Breast epithelium (tissue), 4 donors: ENCODE data around the gene C3orf49. TPM values are rescaled to one million over a fixed set of nuclear protein-coding genes. Genes with fewer than 3 reads are reported as not detected.
A peak's percentile ranks its signal among the peaks of the same experiment; 100 is the strongest.

Experiments
- DNase-seq, 2 donors: peaks; one replicate each; pipeline ENCODE4 v3.0.0-alpha.2; 2019; ENCODE audit warnings: low spot score in 2 of 2
- H3K27ac ChIP-seq, 2 donors: fragments of 200-600 bp; sonication (generic) in 1 of 2; one replicate each; pipeline ENCODE4 v1.5.1; 2016 to 2019; ENCODE audit warnings: mild to moderate bottlenecking in 1 of 2
- H3K27me3 ChIP-seq, 2 donors: fragments of 200-600 bp; sonication (generic) in 1 of 2; one replicate each; pipeline versions ENCODE4 v1.5.1 to v1.6.0; 2017 to 2019; ENCODE audit warnings: control low read depth in 1 of 2, mild to moderate bottlenecking in 1 of 2
- H3K36me3 ChIP-seq: fragments of 200-600 bp; one replicate; pipeline ENCODE4 v1.5.1; 2019
- H3K4me1 ChIP-seq, 2 donors: fragments of 200-600 bp; sonication (generic); one replicate each; pipeline ENCODE4 v1.5.1; 2016 to 2019; ENCODE audit warnings: control low read depth in 1 of 2
- H3K4me3 ChIP-seq, 3 donors: fragments of 200-600 bp; sonication (generic); 1 replicate in 2 of 3; 2 replicates in 1 of 3; pipeline ENCODE4 v1.5.1; 2016 to 2019; ENCODE audit warnings: mild to moderate bottlenecking in 3 of 3, moderate library complexity in 2 of 3
- H3K9me3 ChIP-seq, 2 donors: fragments of 200-600 bp; sonication (generic) in 1 of 2; one replicate each; pipeline ENCODE4 v1.5.1; 2016 to 2019; ENCODE audit warnings: control low read depth in 1 of 2
- POLR2A ChIP-seq: fragments of 450-650 bp; IDR thresholded peaks from one replicate; pipeline ENCODE4 v1.6.1; 2016; ENCODE audit warnings: antibody characterized with exemption, mild to moderate bottlenecking, moderate library complexity
- POLR2AphosphoS5 ChIP-seq, 3 donors: sonication (generic); formaldehyde crosslinking; IDR thresholded peaks; one replicate each; pipeline ENCODE4 v1.6.1; 2017; ENCODE audit warnings: antibody characterized with exemption in 3 of 3
- intact Hi-C: fragments of 100-400 bp; cut with DNase I; formaldehyde crosslinking; loops from one replicate; pipeline ENCODE4 v1.15.1; 2023; ENCODE audit warnings: low total_unique reads
- total RNA-seq, 3 donors: library from RNA; depleted of rRNA; stranded (reverse); fragments of >200 nt; gene quantifications; one replicate each; pipeline ENCODE4 v1.1.0, GENCODE V29; 2016
- TF ChIP-seq, protein P1 (sequence below), 3 donors: fragments of 450-650 bp; IDR thresholded peaks; one replicate each; pipeline ENCODE4 v1.5.1; 2016 to 2017; ENCODE audit warnings: antibody characterized with exemption in 3 of 3, mild to moderate bottlenecking in 3 of 3, moderate library complexity in 3 of 3

The C3orf49 gene
- total RNA-seq, 3 donors from 2014 or later = not detected

DNA sequence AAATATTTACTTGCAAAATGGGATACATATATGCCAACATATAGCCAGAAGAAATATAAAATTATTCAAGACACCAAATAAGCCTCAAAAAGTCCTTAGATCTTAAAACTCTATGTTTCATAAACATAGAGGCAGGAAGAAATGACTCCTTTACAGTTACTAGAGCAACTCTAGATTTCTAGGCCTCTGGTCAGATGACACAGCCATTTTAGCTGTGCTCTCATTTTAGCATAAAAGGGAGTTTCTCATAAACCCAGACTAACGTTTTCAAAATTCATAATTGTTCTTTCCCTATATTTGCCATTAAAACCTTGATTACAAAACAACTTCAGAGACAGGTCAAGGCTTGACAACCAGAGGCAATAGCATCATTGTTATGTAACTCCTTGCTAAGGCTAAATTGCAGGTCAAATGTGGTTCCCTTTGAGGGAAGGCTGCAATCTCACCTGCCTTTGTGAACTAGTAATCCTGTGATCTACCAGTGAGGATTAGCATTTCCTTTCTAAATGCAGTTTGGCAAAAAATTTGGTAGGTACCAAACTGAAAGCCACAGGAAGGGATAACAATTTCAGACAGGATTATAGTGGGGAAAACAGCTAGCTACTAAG lies 36.3 kb downstream of the C3orf49 start:
- intact Hi-C loops = no loop called here
- TF ChIP-seq POLR2AphosphoS5 (IDR thresholded peaks at IDR 0.05) (no peak), POLR2A (no peak)
- TF ChIP-seq, protein P1, sequence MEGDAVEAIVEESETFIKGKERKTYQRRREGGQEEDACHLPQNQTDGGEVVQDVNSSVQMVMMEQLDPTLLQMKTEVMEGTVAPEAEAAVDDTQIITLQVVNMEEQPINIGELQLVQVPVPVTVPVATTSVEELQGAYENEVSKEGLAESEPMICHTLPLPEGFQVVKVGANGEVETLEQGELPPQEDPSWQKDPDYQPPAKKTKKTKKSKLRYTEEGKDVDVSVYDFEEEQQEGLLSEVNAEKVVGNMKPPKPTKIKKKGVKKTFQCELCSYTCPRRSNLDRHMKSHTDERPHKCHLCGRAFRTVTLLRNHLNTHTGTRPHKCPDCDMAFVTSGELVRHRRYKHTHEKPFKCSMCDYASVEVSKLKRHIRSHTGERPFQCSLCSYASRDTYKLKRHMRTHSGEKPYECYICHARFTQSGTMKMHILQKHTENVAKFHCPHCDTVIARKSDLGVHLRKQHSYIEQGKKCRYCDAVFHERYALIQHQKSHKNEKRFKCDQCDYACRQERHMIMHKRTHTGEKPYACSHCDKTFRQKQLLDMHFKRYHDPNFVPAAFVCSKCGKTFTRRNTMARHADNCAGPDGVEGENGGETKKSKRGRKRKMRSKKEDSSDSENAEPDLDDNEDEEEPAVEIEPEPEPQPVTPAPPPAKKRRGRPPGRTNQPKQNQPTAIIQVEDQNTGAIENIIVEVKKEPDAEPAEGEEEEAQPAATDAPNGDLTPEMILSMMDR (IDR thresholded peaks at IDR 0.05) = no peak
- Histone ChIP-seq H3K36me3 (no peaks in the 10 kb centered on the region), H3K27me3 (no peaks in the 10 kb centered on the region), H3K27ac (peak overlapping the region in 1 of 2 donors; percentile 13), H3K4me3 (no peak overlapping the region), H3K4me1 (no peaks in the 10 kb centered on the region), H3K9me3 (no peaks in the 10 kb centered on the region)
- no peak for DNase-seq

DNA sequence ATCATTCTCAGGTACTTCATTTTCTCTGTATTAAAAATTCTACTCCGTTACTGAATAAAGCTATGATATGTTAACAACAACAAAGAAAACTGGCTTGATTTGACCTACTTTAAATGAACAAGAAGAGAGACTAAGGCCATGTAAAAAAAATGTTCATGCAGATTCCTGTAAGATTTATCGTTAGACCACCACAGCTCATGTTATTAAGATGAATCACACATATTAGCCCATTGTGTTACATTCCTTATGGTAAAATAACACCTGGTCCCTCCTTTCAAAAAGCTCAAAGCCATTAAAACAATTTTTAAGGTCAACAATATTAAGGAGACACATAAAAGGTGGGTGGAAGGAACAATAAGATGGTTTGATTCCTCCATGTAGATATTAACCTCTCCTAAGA lies 38.2 kb downstream of the C3orf49 start:
- no peaks in the 10 kb centered on the region for H3K4me1 ChIP-seq
- H3K27ac ChIP-seq = no peak overlapping the region
- H3K4me3 ChIP-seq = no peak overlapping the region
- no peaks in the 10 kb centered on the region for H3K9me3 ChIP-seq
- TF ChIP-seq POLR2AphosphoS5 (IDR thresholded peaks at IDR 0.05) = no peak
- TF ChIP-seq, protein P1 (IDR thresholded peaks at IDR 0.05) = no peak
- H3K27me3 ChIP-seq = no peaks in the 10 kb centered on the region
- intact Hi-C loops = no loop called here
- no peak for DNase-seq
- H3K36me3 ChIP-seq = no peaks in the 10 kb centered on the region

DNA sequence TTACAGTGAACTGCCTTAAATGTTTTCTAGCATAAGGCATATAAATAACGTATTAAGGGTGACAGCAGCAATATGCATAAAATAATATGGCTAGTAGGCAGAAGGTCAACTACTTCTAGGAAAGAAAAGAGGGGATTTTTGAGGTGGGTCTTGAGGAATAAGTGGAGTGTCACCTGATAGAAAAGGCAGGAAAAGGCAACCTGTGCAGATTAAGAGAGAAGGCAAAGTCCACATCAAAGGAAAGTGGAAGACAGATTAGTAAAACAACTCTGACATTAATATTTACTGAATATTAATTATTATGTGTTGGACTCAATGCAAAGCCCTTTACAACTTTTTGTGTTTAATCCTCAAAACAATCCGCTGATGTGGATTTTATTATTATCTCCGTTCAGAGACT lies 41.7 kb downstream of the C3orf49 start:
- Histone ChIP-seq H3K36me3 (no peaks in the 10 kb centered on the region), H3K4me3 (no peak overlapping the region), H3K4me1 (no peaks in the 10 kb centered on the region), H3K27ac (no peak overlapping the region), H3K9me3 (no peaks in the 10 kb centered on the region), H3K27me3 (no peaks in the 10 kb centered on the region)
- intact Hi-C loops = no loop called here
- no peak for DNase-seq
- TF ChIP-seq POLR2A = no peak
- TF ChIP-seq, protein P1 (IDR thresholded peaks at IDR 0.05) = no peak
- no peak for TF ChIP-seq POLR2AphosphoS5 (IDR thresholded peaks at IDR 0.05)

DNA sequence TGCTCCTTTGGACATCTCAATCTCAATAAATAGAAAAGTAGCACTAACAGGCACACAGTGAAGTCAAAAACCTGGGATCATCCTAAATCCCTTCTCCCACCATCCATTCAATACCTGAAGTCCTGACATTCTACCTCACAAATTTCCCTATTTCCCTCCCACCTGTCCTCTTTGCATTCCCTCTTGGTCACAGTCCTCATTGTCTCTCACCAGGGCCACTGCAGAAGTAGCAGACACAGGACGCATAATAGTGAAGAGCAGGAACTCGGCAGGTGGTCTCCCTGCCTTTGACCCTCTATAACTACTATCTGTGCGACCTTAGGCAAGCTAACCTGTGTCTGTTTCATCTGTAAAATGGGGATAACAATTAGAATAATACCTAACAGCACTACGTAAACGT lies 42.2 kb downstream of the C3orf49 start:
- Histone ChIP-seq H3K36me3 (no peaks in the 10 kb centered on the region), H3K4me3 (no peak overlapping the region), H3K27ac (no peak overlapping the region), H3K9me3 (no peaks in the 10 kb centered on the region), H3K27me3 (no peaks in the 10 kb centered on the region), H3K4me1 (no peaks in the 10 kb centered on the region)
- intact Hi-C loops = no loop called here
- no peak for DNase-seq
- TF ChIP-seq, protein P1 (IDR thresholded peaks at IDR 0.05) = no peak
- no peak for TF ChIP-seq POLR2AphosphoS5 (IDR thresholded peaks at IDR 0.05)
- no peak for TF ChIP-seq POLR2A

DNA sequence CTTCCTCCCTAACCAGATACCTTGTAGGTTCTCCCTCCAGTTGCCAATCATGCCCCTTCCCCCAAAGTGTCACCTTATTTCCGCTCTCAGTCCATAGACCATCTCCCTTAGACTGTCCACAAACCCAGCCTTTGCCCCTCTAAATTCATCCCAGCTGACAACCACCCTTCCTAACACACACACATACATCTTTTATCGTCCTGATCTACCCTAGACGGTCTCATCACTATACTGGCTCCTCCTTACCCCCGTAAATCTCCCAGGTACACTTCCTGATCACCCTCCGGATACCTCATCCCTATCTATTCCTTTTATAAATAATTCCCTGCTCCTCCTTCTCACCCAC lies 43.7 kb downstream of the C3orf49 start:
- H3K4me3 ChIP-seq = peak overlapping the region; percentile 88 to 100 (median 97)
- TF ChIP-seq, protein P1 (IDR thresholded peaks at IDR 0.05) = no peak
- TF ChIP-seq POLR2A (no peak), POLR2AphosphoS5 (IDR thresholded peaks at IDR 0.05) (no peak)
- no peaks in the 10 kb centered on the region for H3K36me3 ChIP-seq
- no peak for DNase-seq
- intact Hi-C loops = no loop called here
- H3K27ac ChIP-seq = peak overlapping the region; percentile 94 to 96
- no peaks in the 10 kb centered on the region for H3K27me3 ChIP-seq
- no peaks in the 10 kb centered on the region for H3K9me3 ChIP-seq
- no peaks in the 10 kb centered on the region for H3K4me1 ChIP-seq
